CD4-positive, alpha-beta T cell treated with Interleukin-17A for 1 hour (primary cell): Measurements from ENCODE around the gene AUTS2.

Source experiments
- DNase-seq: peaks from one replicate; pipeline ENCODE4 v3.0.0-alpha.2; 2020

AUTS2 gene

GRCh38 chr7:70015353-70015752 is 417.1 kb downstream of the AUTS2 start:
- no peak for DNase-seq

- DNase-seq = no peak
These were observed 417.9 kb downstream of the AUTS2 start for GRCh38 chr7:70016044-70016770.

DNA sequence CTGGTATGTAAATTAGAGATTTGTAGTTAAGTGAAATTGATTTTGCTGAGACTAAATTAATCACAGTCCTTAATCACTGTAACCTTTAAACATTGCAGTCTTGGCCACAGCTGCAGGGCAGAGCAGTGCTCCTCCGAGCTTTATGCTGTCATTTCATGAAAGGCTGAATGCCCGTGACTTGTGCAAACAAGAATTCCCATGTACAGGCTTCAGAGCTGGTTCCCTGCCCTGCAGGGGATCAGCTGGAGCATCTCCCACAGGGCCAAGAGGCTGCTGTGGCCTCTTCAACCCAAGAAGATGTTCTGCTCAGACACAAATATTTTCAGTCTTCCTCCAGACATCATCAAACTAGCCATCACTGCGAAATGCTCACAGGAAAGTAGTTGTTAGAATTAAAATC is 419.1 kb downstream of the AUTS2 start:
- DNase-seq = no peak

DNA sequence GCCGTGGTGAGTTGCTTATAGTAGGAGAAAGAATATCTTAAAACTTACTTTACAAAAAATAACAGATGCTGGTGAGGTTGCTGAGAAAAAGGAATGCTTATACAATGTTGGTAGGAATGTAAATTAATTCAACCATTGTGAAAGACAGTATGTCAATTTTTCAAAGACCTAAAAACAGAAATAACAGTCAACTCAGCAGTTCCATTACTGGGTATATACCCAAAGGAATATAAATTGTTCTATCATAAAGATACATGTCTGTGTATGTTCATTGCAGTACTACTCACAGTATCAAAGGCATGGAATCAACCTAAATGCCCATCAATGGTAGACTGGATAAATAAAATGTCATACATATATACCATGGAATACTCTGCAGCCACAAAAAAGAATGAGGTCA is 420.4 kb downstream of the AUTS2 start:
- DNase-seq = no peak

DNA sequence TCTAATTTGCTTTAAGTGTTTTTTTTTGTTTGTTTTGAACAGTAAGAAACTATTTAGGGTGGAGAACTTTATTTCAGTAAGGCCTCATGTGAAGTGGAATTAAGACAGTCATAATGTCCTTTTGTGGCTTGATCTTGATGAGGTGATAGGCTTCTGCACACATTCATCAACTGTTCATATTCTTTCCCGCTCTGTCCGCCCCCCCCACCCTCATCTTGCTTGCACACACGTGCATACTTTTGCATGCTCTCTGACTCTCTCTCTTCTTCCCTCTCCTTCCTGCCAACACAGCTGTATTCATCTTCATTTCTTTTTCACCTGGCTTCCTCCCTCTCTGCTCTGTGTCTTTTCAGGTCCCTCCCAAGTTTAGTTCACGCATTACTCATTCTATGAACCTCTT is 429.6 kb downstream of the AUTS2 start:
- DNase-seq = no peak

- no peak for DNase-seq
These were observed 430.3 kb downstream of the AUTS2 start for GRCh38 chr7:70028620-70029019.

- DNase-seq = no peak
These were observed 431.7 kb downstream of the AUTS2 start for GRCh38 chr7:70029993-70030392.

GRCh38 chr7:70030745-70031144 is 432.5 kb downstream of the AUTS2 start:
- DNase-seq = no peak

GRCh38 chr7:70031245-70031644 is 433.0 kb downstream of the AUTS2 start:
- no peak for DNase-seq

DNA sequence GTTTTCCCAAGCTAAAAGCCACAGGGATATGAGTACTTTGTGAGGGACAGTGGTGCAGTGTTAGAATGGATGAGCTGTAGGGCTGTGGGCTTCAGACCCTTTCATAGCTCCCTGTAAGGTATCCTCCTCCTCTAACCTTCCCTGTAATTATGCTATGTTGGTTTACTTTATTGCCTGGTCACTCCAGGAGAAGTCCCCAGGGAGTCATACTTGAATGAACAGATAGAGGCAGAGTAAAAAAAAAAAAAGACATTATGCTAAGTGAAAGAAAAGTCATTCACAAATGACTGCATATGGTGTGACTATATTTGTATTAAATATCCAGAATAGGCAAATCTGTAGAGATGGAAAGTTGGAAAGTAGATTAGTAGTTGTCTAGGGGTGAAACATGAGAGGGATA is 434.4 kb downstream of the AUTS2 start:
- no peak for DNase-seq

- DNase-seq = no peak
These were observed 435.0 kb downstream of the AUTS2 start for GRCh38 chr7:70033226-70033625.

GRCh38 chr7:70034999-70035398 is 436.7 kb downstream of the AUTS2 start:
- no peak for DNase-seq

DNA sequence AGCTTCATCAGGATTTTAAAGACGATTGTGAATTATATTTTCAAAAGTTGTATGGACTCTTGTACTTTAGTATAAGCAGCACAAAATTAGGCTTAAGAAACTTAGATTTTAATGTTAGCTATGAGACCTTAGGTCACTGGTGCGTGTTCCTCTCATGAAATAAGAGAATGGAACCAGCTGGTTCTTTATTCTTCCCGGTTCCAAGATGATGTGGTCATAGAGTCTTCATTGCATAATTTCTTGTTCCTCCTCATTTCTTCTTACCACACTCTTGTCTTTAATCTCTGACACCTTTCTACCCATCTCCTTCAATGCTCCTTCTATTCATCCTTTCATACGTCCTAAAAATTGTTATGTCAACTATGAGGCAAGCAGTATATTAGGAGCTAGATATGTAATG is 437.2 kb downstream of the AUTS2 start:
- no peak for DNase-seq

DNA sequence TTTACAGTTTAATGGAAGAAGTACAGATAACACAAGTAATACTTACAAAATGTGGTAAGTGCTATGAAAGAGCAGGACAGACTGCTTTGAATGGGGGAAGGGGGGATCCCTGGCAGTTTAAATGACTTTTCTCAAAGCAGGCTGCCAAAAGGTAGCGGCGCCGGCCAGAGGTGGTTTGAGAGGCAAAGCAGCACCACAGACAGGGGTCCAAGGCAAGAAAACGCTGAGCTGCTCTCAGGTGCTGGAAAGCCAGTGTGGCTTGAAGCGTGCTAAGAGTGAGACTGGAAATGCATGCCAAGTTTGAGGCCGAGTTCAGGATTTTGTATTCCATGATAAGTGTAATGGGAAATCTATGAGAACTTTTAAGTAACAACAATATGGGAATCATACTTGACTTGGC is 437.7 kb downstream of the AUTS2 start:
- DNase-seq = no peak

- no peak for DNase-seq
These were observed 438.4 kb downstream of the AUTS2 start for GRCh38 chr7:70036695-70037094.

- no peak for DNase-seq
These were observed 439.1 kb downstream of the AUTS2 start for GRCh38 chr7:70037171-70037933.

DNA sequence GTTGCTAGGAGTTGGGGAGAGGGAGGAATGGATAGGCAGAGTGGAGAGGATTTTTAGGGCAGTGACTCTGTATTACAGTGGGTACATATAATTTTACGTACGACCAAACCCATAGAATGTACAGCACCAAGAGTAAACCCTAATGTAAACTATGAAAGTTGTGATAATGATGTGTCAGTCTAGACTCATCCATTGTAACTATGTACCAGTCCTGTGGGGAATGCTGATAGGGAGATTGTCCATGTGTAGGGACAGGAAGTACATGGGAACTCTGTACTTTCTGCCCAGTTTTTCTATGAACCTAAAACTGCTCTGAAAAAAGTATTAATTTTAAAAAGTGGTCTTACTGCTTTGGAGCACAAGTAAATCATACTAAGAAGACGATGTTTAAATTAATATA is 441.8 kb downstream of the AUTS2 start:
- DNase-seq = no peak

GRCh38 chr7:70040970-70041766 is 442.9 kb downstream of the AUTS2 start:
- no peak for DNase-seq

GRCh38 chr7:70042533-70042932 is 444.3 kb downstream of the AUTS2 start:
- no peak for DNase-seq

DNA sequence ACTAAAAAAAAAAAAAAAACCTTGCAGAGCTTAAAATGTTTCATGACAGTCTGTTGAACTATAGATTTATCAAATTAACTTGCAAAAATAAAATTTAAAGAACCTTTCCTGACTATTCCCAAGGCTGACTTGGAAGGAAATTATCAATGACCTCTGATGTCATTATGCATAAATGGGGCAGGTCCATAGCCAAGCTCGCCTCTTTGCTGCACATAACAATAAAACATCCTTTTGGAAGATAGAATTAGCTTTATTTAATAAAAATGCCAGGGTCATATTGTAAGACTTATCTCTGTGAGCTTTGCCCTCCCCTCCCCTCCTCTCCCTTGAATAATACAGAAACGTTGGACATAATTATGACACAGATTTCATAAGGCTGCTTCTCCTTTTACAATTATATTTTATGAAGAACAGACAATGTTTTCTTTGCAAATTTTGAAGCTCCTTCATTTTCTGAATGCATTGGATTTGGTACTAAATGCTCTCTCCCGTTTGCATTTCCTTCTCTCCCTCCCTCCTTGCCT is 444.8 kb downstream of the AUTS2 start:
- DNase-seq = no peak

GRCh38 chr7:70044064-70044463 is 445.8 kb downstream of the AUTS2 start:
- no peak for DNase-seq

DNA sequence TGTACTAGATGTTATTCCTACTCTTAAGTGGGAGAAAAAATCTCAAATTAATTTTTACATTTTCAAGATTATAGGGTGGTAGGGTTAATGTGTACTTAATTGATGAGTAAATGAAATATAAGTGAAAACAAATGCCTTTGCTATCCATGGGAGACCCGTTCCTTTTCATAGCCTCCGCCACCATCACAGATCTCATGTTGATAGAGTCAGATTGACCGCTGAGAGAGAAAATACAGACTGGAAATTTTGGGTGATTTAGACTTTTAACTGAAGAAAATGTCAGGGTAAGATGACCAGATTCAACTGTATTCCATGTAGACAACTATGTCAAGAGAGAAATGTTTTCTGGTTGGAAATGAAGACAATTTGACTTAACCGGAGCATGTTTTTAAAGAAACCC is 446.2 kb downstream of the AUTS2 start:
- no peak for DNase-seq

DNA sequence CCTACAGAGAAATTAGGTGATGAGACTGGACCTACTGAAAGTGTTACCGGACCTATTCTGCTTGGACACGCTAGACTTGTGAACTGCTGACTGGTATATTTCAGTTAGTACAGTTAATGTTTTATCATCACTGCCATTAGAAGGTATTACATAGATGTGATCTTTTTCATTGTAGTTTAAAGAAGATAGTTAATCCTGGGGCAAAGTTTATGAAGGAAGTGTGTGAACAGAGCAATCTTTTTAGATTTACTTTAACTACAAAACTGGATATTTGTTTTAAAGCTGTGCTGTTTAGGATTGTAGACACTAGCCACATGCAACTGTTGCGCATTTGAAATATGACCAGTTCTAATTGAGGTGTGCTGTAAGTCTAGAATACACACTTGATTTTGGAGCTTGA is 446.7 kb downstream of the AUTS2 start:
- DNase-seq = no peak

GRCh38 chr7:70047384-70047783 is 449.1 kb downstream of the AUTS2 start:
- DNase-seq = no peak
